HG02588 (cell line): Measurements from ENCODE around the gene ACOT13.
"Not testable (repeated sequence)": the region's sequence is repeated elsewhere in the genome, so short reads cannot be mapped to it uniquely, and the experiment has no call there.

Source experiments
- ATAC-seq: cut with Tn5 transposase; IDR thresholded peaks from one replicate; pipeline ENCODE4 v1.9.1; 2021; ENCODE audit warnings: mild to moderate bottlenecking, moderate library complexity; ENCODE audit not compliant: unreplicated experiment

Gene ACOT13

DNA sequence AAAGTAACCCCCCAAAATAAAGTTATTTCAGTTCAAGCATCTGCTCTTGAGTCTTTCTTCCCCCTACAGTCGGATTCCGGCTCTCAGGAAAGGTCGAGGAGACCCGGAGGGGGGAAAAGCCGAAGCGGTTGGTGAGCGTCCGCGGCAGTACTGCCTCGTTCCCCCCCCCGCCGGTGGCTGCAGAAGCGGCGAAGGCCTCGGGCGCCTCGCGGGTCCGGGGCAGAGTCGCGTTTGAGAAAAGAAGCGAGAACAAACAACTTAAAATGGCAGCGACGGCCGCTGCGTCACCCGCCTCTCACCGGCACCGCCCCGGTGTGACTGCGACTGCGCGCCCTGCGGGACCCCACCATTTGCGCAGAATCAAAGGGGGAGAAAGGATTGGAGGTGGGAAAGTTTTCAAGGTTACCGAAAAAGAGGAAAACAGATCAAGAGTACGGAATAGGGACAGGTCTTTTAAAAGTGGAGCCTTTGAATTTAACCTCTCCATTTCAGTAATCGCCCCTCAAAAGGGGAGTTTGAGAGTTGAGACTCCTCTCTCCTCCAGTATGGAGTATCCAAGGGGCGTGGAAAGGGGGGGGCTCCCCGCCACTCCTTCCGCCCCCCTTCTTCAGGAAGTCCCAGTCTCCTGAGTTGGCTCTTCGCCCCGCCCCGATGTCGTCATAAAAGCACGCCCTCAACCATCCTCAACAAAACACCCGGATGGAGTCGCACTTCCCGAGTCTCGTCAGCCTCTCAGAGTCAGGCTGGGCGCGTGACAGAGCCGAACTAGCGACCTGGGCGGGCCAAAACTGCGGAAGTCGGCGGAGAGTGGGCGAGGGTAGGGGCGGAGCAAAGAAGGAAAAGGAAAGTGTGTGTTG, 54.0 kb downstream of the ACOT13 start:
- ATAC-seq = peak; percentile 83

DNA sequence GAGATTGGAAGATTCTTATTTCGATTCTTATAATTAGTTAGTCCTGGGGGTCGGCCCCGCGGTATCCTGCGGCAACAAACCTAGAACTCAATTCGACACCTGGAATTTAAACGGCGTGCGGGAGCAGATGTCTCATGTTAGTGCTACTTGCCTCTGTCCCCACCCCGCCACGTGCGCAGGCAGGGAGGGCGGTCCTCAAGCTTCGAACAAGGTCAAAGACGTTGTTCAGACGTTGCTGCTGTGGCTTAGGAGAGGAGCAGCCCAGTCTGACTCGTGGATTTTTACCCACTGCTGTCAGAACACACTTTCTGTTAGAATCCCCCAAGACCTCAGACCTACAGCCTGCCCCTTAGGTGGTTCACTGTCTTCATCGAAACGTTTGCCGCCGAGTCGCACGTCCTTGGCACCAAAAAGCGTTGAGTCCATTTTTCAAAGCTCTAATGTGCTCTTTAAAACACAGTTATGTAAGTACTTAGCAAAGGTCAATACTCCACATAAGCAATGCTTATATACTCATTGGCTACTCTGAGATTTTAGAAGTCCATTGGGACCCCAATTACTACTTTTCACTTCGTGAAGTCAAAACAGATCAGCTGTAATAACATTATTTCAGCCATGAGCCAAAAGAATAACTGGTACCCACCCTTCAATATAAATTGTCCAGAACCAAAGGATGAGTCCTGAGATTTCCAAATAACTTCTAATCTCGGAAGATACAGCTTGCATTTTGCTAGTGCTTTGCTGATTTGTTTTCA, 54.8 kb downstream of the ACOT13 start:
- ATAC-seq = peak; percentile 45

DNA sequence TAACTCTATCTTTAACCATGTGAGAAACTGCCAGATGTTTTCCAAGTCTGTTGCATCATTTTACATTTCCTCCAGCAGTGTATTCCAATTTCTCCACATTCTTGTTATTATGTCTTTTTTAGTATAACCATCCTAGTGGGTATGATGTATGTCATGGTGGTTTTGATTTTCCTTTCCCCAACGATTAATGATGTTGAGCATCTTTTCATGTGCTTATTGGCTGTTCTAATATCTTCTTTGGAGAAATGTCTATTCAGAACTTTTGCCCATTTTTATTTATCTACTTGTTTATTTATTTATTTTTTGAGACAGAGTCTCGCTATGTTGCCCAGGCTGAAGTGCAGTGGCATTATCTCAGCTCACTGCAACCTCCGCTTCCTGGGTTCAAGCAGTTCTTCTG, 56.4 kb downstream of the ACOT13 start:
- no peak for ATAC-seq

DNA sequence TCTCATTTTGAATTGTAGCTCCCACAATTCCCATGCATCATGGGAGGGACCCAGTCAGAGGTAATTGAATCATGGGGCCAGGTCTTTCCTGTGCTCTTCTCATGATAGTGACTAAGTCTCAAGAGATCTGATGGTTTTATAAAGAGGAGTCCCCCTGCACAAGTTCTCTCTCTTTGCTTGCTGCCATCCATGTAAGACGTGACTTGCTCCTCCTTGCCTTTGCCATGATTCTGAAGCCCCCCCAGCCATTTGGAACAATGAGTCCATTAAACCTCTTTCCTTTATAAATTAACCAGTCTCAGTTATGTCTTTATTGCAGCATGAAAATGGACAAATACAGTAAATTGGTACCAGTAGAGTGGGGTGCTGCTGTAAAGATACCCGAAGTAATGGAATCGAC, 63.8 kb downstream of the ACOT13 start:
- ATAC-seq = not testable (repeated sequence)

DNA sequence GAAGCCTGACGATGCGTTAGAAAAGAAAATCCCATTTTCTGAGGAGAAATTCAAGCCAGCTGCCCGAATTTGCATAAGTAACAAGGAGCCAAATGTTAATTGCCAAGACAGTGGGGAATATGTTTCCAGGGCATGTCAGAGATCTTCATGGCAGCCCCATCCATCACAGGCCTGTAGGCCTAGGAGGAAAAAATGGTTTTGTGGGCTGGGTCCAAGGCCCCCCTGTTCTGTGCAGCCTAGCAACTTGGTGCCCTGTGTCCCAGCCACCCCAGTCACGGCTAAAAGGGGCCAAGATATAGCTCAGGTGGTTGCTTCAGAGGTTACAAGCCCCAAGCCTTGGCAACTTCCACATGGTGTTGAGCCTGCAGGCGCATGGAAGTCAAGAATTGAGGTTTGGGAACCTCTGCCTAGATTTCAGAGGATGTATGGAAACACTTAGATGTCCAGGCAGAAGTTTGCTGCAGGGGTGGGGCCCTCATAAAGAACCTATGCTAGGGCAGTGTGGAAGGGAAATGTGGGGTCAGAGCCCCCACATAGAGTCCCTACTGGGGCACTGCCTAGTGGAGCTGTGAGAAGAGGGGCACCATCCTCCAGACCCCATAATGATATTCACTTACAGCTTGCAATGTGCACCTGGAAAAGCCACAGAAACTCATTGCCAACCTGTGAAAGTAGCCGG, 64.7 kb downstream of the ACOT13 start:
- not testable (repeated sequence) for ATAC-seq

DNA sequence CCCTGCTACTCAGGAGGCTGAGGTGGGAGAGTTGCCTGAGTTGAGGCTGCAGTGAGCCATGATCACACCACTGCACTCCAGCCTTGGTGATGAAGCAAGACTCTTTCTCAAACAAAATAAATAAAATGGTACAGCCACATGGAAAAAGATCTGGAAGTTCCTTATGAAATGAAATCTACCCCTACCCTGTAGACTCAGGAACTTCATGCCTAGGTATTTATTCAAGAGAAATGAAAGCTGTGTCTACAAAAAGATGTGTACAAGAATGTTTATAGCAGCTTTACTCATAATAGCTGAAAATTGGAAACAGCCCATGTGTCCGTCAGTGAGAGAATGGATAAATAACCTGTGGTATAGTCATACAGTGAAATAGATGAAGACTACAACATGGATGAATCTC, 67.3 kb downstream of the ACOT13 start:
- no peak for ATAC-seq

DNA sequence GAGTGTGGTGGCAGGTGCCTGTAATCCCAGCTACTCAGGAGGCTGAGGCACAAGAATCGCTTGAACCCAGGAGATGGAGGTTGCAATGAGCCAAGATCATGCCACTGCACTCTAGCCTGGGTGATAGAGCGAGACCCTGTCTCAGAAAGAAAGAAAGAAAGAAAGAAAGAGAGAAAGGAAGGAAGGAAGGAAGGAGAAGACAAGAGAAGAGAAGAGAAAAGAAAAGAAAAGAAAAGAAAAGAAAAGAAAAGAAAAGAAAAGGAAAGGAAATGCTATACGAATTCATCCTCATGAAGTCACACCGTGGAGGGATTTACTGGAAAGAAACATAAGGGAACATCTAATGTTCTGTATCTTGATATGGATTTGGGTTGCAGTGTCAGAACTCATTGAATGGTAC, 67.8 kb downstream of the ACOT13 start:
- ATAC-seq = not testable (repeated sequence)

DNA sequence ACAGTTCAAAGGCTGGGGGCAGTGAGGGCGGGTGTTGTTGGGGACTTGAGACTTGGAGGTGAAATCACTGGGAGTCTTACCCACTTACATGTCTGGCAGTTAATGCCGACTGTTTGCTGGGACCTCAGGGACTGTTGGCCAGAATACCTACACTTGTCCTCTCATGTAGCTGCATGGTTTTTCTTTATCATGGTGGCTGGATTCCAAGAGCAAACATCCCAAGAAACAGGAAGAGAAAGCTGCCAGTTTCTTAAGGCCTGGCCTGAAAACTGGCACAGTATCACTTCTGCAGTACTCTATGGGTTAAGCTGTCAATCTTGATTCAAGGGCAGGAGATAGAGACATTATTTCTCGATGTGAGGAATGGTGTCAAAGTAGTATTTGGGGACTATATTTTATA, 71.9 kb downstream of the ACOT13 start:
- ATAC-seq = no peak

DNA sequence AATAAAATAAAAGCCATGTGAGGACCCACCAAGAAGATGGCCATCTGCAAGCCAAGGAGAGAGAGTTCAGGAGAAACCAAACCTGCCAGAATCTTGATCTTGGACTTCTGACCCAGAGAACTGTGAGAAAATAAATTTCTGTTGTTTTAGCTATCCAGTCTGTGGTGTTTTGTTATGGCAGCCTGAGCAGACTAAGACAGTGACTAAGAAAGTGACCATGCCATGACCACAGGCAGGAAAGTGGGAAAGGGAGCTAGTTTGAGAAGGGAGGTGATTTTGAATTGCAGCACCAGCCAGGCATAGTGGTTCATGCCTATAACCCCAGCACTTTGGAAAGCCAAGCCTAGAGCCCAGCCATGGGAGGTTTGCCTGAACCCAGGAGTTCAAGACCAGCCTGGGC, 74.0 kb downstream of the ACOT13 start:
- no peak for ATAC-seq

DNA sequence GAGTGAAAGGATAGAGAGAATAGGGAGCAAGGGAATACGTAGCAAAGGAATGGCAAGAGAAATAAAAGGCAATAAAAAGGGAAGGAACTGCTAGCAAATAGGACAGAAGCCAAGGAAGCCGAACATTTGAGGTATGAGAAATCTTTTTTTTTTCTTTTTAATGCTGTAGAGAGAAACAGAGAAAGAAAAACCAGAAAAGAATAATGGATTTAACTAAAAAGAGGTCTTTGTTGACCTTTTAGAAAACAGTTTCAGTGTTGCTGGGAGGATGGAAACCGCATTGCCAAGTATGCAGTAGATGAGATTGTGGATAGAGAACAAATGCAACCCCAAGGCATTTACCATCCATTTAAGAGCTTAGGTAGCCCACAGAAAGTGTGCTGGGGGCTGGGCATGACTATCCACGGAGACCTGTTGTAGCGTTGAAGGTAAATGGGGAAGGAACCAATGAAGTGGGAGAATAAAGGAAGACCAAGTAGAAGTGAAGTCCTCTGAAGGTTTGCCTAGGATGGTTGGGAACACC, 75.4 kb downstream of the ACOT13 start:
- no peak for ATAC-seq

DNA sequence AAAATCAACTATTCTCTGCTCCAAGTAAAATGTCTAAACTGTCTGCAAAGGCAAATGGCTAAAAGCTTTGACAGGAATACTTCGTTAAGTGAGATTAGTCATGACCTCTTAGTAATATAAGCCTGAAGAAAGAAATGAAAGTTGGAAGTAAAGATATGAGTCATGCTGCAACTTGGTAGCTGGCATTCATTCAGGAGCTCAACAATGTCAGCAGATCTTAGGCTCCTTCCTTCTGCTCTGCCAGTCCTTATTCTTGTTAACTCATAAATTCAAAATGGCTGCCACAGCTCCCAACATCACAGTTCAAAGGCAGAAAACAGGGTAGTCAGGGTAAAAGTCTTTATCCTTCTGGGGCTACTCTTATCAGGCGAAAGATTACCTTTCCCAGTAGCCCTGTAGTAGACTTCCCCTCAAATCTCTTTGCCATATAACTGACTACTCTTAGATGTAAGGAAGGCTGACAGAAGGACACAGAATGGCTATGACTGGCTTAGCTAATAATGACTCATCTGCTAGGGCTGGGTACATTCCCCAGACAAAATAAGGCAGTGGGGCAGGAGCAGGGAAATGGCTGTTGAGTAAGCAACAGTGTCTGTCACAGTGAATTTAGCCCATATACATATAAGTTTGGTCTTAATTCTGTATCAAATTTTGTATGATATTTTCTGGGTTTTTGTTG, 76.5 kb downstream of the ACOT13 start:
- peak; percentile 81 for ATAC-seq

DNA sequence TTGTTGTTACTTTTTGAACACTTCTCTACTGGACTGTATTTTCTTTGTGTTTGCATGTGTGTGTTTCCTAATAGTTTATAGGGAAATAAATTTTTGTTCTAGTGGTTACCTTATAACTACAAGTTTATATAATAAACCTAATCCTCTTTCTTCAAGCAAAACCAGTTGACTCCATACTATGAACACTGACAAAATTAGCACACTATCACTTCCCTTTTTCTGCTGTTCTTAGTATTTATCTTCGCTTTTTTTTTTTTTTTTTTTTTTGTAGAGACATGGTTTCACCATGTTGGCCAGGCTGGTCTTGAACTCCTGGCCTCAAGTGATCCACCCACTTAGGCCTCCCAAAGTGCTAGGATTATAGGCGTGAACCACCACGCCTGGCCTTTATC, 77.1 kb downstream of the ACOT13 start:
- ATAC-seq = no peak

DNA sequence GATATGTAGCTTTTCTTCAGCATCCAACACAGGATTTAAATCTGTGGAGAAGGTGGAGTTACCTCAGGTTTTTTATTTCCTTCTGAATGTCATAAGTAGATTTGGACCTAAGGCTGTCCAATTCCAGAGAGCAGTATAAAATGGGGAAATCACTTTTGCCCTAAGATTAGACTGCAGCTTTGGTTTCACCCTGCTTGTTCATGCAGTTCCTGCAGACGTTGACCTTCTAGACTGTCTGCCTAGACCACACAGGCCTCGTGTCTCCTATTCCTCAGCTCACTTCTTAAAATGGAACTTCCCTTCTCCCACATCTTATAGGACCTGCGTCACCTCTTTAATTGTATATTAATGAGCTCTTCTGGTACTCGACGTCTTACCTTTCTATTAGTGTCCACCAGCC, 78.0 kb downstream of the ACOT13 start:
- no peak for ATAC-seq

DNA sequence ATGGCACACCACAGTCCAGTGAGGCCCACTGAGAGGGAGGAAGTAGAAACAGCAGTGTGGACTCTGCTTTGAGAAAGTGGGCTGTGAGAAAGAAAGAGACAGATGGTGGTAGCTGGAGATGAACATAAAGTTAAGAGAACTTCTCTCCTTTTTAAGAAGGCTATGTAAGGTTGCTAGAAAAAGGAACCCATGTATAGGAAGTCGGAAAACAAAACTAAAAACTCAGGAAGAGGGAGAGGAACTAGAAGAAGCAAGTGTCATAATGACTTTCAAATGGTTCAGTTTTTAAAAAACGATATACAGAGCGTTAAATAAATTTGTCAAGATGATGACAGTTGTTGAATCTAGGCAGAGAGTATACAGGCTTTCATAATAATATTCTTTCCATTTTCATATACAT, 82.4 kb downstream of the ACOT13 start:
- no peak for ATAC-seq

DNA sequence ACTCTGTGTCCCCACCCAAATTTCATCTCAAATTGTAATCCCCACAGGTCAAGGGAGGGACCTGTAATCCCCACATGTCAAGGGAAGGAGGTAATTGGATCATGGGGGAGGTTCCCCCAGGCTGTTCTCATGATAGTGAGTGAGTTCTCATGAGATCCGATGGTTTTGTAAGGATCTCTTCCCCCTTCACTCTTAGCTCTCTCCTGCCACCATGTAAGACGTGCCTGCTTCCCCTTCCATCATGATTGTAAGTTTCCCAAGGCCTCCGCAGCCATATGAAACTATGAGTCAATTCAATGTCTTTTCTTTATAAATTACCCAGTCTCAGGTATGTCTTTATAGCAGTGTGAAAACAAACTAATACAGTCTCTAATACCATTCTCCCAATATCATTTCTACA, 84.0 kb downstream of the ACOT13 start:
- ATAC-seq = not testable (repeated sequence)

DNA sequence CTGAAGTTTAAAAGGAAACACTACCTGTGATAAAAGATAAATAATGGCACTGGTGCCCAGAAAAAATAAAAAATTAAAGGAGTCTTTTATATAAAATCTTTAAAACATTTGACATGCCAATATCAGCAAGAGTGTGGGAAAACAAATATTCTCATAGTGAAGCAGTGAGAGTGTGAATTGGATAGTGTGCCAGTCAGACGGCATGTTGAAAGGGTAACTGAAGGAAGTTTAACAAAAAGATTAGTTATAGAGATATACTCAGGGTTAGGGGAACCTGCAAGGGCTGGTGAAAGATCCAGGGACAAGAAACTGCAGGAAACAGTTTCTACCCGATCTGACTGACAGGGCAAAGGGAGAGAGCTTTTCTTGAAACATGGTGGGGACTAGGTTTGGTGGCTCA, 85.6 kb downstream of the ACOT13 start:
- no peak for ATAC-seq

DNA sequence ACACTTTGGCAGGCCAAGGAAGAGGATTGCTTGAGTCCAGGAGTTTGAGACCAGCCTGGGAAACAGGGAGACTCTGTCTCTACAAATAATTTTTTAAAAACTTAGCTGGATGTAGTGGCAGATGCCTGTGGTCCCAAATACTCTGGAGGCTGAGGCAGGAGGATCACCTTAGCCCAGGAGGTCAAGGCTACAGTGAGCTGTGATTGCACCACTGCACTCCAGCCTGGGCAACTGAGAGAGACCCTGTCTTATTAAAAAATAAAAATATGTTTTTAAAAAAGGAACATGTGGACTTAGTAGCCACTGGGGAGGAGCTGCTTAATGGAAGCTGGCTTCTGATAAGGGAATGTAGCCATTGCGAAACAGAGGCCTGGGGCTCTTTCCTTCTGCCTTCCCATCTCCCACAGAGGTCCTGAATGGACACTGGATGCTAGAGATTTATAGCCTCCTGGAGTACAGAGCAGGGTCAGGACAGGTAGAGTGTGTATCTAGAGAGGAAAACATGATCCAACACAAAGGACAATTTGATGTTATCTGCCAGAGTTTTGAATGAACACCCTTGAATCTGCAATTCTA, 86.1 kb downstream of the ACOT13 start:
- ATAC-seq = no peak

DNA sequence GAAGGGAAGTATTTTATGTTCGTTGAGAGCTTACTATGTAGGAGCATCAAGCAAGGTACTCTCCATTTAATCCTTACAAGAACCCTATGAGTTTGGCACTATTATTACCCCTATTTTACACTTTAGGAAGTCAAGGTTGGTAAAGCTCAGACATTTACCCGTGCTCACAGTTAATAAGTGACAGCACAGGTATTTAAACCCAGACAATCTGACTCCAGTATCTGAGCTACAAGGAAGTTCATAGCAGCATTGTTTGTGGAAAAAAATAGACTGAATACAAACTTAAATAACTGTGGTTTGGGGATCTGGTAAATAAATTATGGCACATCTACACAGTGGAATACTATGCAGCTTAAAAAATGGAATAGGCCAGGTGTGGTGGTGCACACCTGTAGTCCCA, 86.7 kb downstream of the ACOT13 start:
- no peak for ATAC-seq

DNA sequence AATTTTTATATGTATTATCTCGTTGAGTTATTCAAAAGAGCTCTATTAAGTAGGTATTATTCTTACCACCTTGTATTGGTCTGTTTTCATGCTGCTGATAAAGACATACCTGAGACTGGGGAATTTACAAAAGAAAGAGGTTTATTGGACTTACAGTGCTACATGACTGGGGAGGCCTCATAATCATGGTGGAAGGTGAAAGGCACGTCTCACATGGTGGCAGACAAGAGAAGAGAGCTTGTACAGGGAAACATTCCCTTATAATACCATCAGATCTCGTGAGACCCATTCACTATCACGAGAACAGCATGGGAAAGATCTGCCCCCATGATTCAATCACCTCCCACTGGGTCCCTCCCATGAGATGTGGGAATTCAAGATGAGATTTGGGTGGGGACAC, 87.5 kb downstream of the ACOT13 start:
- not testable (repeated sequence) for ATAC-seq
